Breast epithelium (tissue), 4 donors: ENCODE measurements around the gene STAT4. TPM values are rescaled to one million over a fixed set of nuclear protein-coding genes. Genes with fewer than 3 reads are reported as not detected.

Source experiments
- DNase-seq, 2 donors: peaks; one replicate each; pipeline ENCODE4 v3.0.0-alpha.2; 2019; ENCODE audit warnings: low spot score in 2 of 2
- H3K27ac ChIP-seq, 2 donors: fragments of 200-600 bp; sonication (generic) in 1 of 2; one replicate each; pipeline ENCODE4 v1.5.1; 2016 to 2019; ENCODE audit warnings: mild to moderate bottlenecking in 1 of 2
- H3K27me3 ChIP-seq, 2 donors: fragments of 200-600 bp; sonication (generic) in 1 of 2; one replicate each; pipeline versions ENCODE4 v1.5.1 to v1.6.0; 2017 to 2019; ENCODE audit warnings: control low read depth in 1 of 2, mild to moderate bottlenecking in 1 of 2
- H3K36me3 ChIP-seq: fragments of 200-600 bp; one replicate; pipeline ENCODE4 v1.5.1; 2019
- H3K4me1 ChIP-seq, 2 donors: fragments of 200-600 bp; sonication (generic); one replicate each; pipeline ENCODE4 v1.5.1; 2016 to 2019; ENCODE audit warnings: control low read depth in 1 of 2
- H3K4me3 ChIP-seq, 3 donors: fragments of 200-600 bp; sonication (generic); 1 replicate in 2 of 3; 2 replicates in 1 of 3; pipeline ENCODE4 v1.5.1; 2016 to 2019; ENCODE audit warnings: mild to moderate bottlenecking in 3 of 3, moderate library complexity in 2 of 3
- H3K9me3 ChIP-seq, 2 donors: fragments of 200-600 bp; sonication (generic) in 1 of 2; one replicate each; pipeline ENCODE4 v1.5.1; 2016 to 2019; ENCODE audit warnings: control low read depth in 1 of 2
- POLR2A ChIP-seq: fragments of 450-650 bp; IDR thresholded peaks from one replicate; pipeline ENCODE4 v1.6.1; 2016; ENCODE audit warnings: antibody characterized with exemption, mild to moderate bottlenecking, moderate library complexity
- POLR2AphosphoS5 ChIP-seq, 3 donors: sonication (generic); formaldehyde crosslinking; IDR thresholded peaks; one replicate each; pipeline ENCODE4 v1.6.1; 2017; ENCODE audit warnings: antibody characterized with exemption in 3 of 3
- intact Hi-C: fragments of 100-400 bp; cut with DNase I; formaldehyde crosslinking; loops from one replicate; pipeline ENCODE4 v1.15.1; 2023; ENCODE audit warnings: low total_unique reads
- total RNA-seq, 3 donors: library from RNA; depleted of rRNA; stranded (reverse); fragments of >200 nt; gene quantifications; one replicate each; pipeline ENCODE4 v1.1.0, GENCODE V29; 2016
- TF ChIP-seq, protein P1 (sequence below), 3 donors: fragments of 450-650 bp; IDR thresholded peaks; one replicate each; pipeline ENCODE4 v1.5.1; 2016 to 2017; ENCODE audit warnings: antibody characterized with exemption in 3 of 3, mild to moderate bottlenecking in 3 of 3, moderate library complexity in 3 of 3

STAT4 gene
- total RNA-seq, 3 donors from 2014 or later, result 1.6 to 5.9 (median 3.6) TPM

- no peak for DNase-seq
- no peak for TF ChIP-seq POLR2AphosphoS5 (IDR thresholded peaks at IDR 0.05)
- Histone ChIP-seq H3K36me3 (no peaks in the 10 kb centered on the region), H3K27me3 (no peaks in the 10 kb centered on the region), H3K27ac (no peak overlapping the region), H3K9me3 (no peaks in the 10 kb centered on the region), H3K4me3 (no peak overlapping the region), H3K4me1 (no peaks in the 10 kb centered on the region)
- intact Hi-C loops, result no loop called here
These were observed 36.5 kb upstream of the STAT4 start for GRCh38 chr2:191187105-191187829.

GRCh38 chr2:191184457-191184856, 33.7 kb upstream of the STAT4 start:
- TF ChIP-seq POLR2AphosphoS5 (IDR thresholded peaks at IDR 0.05) (no peak), POLR2A (no peak)
- TF ChIP-seq, protein P1, sequence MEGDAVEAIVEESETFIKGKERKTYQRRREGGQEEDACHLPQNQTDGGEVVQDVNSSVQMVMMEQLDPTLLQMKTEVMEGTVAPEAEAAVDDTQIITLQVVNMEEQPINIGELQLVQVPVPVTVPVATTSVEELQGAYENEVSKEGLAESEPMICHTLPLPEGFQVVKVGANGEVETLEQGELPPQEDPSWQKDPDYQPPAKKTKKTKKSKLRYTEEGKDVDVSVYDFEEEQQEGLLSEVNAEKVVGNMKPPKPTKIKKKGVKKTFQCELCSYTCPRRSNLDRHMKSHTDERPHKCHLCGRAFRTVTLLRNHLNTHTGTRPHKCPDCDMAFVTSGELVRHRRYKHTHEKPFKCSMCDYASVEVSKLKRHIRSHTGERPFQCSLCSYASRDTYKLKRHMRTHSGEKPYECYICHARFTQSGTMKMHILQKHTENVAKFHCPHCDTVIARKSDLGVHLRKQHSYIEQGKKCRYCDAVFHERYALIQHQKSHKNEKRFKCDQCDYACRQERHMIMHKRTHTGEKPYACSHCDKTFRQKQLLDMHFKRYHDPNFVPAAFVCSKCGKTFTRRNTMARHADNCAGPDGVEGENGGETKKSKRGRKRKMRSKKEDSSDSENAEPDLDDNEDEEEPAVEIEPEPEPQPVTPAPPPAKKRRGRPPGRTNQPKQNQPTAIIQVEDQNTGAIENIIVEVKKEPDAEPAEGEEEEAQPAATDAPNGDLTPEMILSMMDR (IDR thresholded peaks at IDR 0.05), result no peak
- no peak overlapping the region for H3K4me3 ChIP-seq
- no peak overlapping the region for H3K27ac ChIP-seq
- intact Hi-C loops, result no loop called here
- no peaks in the 10 kb centered on the region for H3K4me1 ChIP-seq
- no peak for DNase-seq
- H3K36me3 ChIP-seq, result no peaks in the 10 kb centered on the region
- no peaks in the 10 kb centered on the region for H3K27me3 ChIP-seq
- H3K9me3 ChIP-seq, result no peaks in the 10 kb centered on the region

DNA sequence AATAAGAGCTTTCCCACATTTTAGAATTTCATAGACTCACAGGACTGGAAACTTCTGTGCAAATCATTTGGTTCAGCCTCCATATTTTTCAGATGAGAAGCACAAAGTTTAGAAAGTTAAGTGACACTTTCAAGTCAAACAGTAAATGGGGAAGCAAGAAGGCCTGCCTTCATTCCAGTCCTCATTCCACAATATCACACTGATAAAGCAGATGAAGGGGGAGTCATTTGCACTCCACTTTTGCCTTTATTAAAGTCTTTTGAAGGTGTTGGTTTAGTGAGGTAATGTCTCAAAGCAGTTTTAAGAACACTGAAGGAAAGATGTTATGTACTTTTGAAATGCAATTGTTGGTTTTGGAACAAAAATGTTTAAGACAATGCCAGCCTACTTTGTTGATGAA, 32.7 kb upstream of the STAT4 start:
- intact Hi-C loops, result no loop called here
- Histone ChIP-seq H3K27me3 (no peaks in the 10 kb centered on the region), H3K27ac (no peak overlapping the region), H3K36me3 (no peaks in the 10 kb centered on the region), H3K4me1 (no peaks in the 10 kb centered on the region), H3K4me3 (no peak overlapping the region), H3K9me3 (no peaks in the 10 kb centered on the region)
- TF ChIP-seq, protein P1 (IDR thresholded peaks at IDR 0.05), result no peak
- TF ChIP-seq POLR2A (no peak), POLR2AphosphoS5 (IDR thresholded peaks at IDR 0.05) (no peak)
- DNase-seq, result no peak

DNA sequence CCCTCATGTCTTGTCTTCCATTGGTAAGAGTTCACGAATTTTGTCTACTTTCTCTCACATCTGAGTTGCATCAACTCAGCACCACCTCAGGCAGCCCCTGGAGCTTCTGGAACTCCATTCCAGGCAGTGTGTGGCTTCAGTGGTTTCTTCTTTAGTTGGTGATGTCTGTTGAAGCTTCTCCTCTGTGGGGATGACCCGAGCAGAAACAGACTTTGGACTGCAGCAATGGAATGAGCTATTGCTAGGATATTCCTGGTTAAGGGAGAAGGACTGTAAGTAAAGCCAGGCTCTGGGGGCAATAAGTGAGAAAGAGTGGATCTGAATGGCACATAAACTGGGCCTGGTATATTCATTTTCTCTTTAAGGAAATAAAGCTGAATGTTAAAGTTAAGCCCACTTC, 32.3 kb upstream of the STAT4 start:
- intact Hi-C loops, result no loop called here
- no peaks in the 10 kb centered on the region for H3K4me1 ChIP-seq
- TF ChIP-seq, protein P1 (IDR thresholded peaks at IDR 0.05), result no peak
- TF ChIP-seq POLR2AphosphoS5 (IDR thresholded peaks at IDR 0.05) (no peak), POLR2A (no peak)
- H3K4me3 ChIP-seq, result no peak overlapping the region
- no peak overlapping the region for H3K27ac ChIP-seq
- no peak for DNase-seq
- no peaks in the 10 kb centered on the region for H3K27me3 ChIP-seq
- H3K36me3 ChIP-seq, result no peaks in the 10 kb centered on the region
- H3K9me3 ChIP-seq, result no peaks in the 10 kb centered on the region

- H3K27ac ChIP-seq, result no peak overlapping the region
- TF ChIP-seq, protein P1 (IDR thresholded peaks at IDR 0.05), result no peak
- no peak for TF ChIP-seq POLR2AphosphoS5 (IDR thresholded peaks at IDR 0.05)
- TF ChIP-seq POLR2A, result no peak
- DNase-seq, result no peak
- no peaks in the 10 kb centered on the region for H3K27me3 ChIP-seq
- no peak overlapping the region for H3K4me3 ChIP-seq
- no peaks in the 10 kb centered on the region for H3K36me3 ChIP-seq
- H3K4me1 ChIP-seq, result no peaks in the 10 kb centered on the region
- no peaks in the 10 kb centered on the region for H3K9me3 ChIP-seq
- intact Hi-C loops, result no loop called here
These were observed 29.9 kb upstream of the STAT4 start for GRCh38 chr2:191180713-191181112.
